HAP-1 (cell line): ENCODE measurements around the gene DDX28.
"Not testable (repeated sequence)": the region's sequence is repeated elsewhere in the genome, so short reads cannot be mapped to it uniquely, and the experiment has no call there.

Source experiments
- DNase-seq, 2 experiments: peaks; one replicate each; pipeline ENCODE4 v3.0.0-alpha.2; 2016 to 2020; ENCODE audit warnings: low spot score in 2 of 2
- H3K27me3 ChIP-seq: fragments of 250-450 bp; sonication (Bioruptor Pico); 2 replicates; pipeline ENCODE4 v1.5.1; 2020; ENCODE audit warnings: low read depth, mild to moderate bottlenecking, moderate library complexity
- H3K36me3 ChIP-seq: fragments of 250-450 bp; sonication (Bioruptor Pico); replicated peaks from 2 replicates; pipeline ENCODE4 v1.5.1; 2020; ENCODE audit warnings: mild to moderate bottlenecking
- H3K4me1 ChIP-seq: fragments of 250-450 bp; sonication (Bioruptor Pico); 2 replicates; pipeline ENCODE4 v1.5.1; 2020; ENCODE audit warnings: mild to moderate bottlenecking
- H3K4me3 ChIP-seq: fragments of 250-450 bp; sonication (Bioruptor Pico); 2 replicates; pipeline ENCODE4 v1.5.1; 2020; ENCODE audit warnings: mild to moderate bottlenecking, moderate library complexity
- H3K9me3 ChIP-seq: fragments of 250-450 bp; sonication (Bioruptor Pico); 2 replicates; pipeline ENCODE4 v1.5.1; 2020; ENCODE audit warnings: mild to moderate bottlenecking, moderate library complexity
- in situ Hi-C: fragments of 300-500 bp; cut with MboI; formaldehyde crosslinking; loops from 3 replicates; pipeline ENCODE4 v1.14.3; 2020; ENCODE audit warnings: low sequenced_read_pairs, inconsistent platforms, mixed read lengths

Gene DDX28

GRCh38 chr16:68059804-68060203, 36.8 kb upstream of the DDX28 start:
- no peak overlapping the region for H3K4me3 ChIP-seq
- peaks cover 27% of the 10 kb centered on the region for H3K36me3 ChIP-seq
- in situ Hi-C loops, result no loop called here
- H3K27me3 ChIP-seq, result no peaks in the 10 kb centered on the region
- no peaks in the 10 kb centered on the region for H3K9me3 ChIP-seq
- DNase-seq, result no peak
- H3K4me1 ChIP-seq, result no peaks in the 10 kb centered on the region

- in situ Hi-C loops, result no loop called here
- no peak for DNase-seq
- peaks cover 32% of the 10 kb centered on the region for H3K36me3 ChIP-seq
These were observed 32.4 kb upstream of the DDX28 start for GRCh38 chr16:68055395-68055794.

GRCh38 chr16:68049449-68049848, 26.4 kb upstream of the DDX28 start:
- in situ Hi-C loops, result loop anchor here (10.0 kb wide), 1 partner anchor 375 kb away; no protein-coding TSS in a partner anchor
- H3K36me3 ChIP-seq, result peaks cover 40% of the 10 kb centered on the region

More at GRCh38 chr16:68055395-68055794, 32.4 kb upstream of the DDX28 start:
- Histone ChIP-seq H3K9me3 (no peaks in the 10 kb centered on the region), H3K4me3 (no peak overlapping the region), H3K4me1 (no peaks in the 10 kb centered on the region), H3K27me3 (no peaks in the 10 kb centered on the region)

GRCh38 chr16:68047987-68048386, 25.0 kb upstream of the DDX28 start:
- H3K9me3 ChIP-seq, result no peaks in the 10 kb centered on the region
- H3K4me3 ChIP-seq, result no peak overlapping the region
- H3K36me3 ChIP-seq, result peaks cover 33% of the 10 kb centered on the region
- in situ Hi-C loops, result loop anchor here (10.0 kb wide), 1 partner anchor 373 kb away; no protein-coding TSS in a partner anchor
- H3K4me1 ChIP-seq, result no peaks in the 10 kb centered on the region
- H3K27me3 ChIP-seq, result no peaks in the 10 kb centered on the region
- no peak for DNase-seq

More at GRCh38 chr16:68049449-68049848, 26.4 kb upstream of the DDX28 start:
- Histone ChIP-seq H3K9me3 (no peaks in the 10 kb centered on the region), H3K27me3 (no peaks in the 10 kb centered on the region), H3K4me3 (no peak overlapping the region), H3K4me1 (no peaks in the 10 kb centered on the region)
- DNase-seq, result no peak

GRCh38 chr16:68046106-68046505, 23.1 kb upstream of the DDX28 start:
- in situ Hi-C loops, result loop anchor here (10.0 kb wide), 1 partner anchor 371 kb away; no protein-coding TSS in a partner anchor
- no peaks in the 10 kb centered on the region for H3K4me1 ChIP-seq
- DNase-seq, result no peak
- no peaks in the 10 kb centered on the region for H3K9me3 ChIP-seq
- H3K36me3 ChIP-seq, result peaks cover 38% of the 10 kb centered on the region
- no peaks in the 10 kb centered on the region for H3K27me3 ChIP-seq
- no peak overlapping the region for H3K4me3 ChIP-seq

- no peaks in the 10 kb centered on the region for H3K4me1 ChIP-seq
- H3K36me3 ChIP-seq, result peaks cover 32% of the 10 kb centered on the region
- no peaks in the 10 kb centered on the region for H3K27me3 ChIP-seq
- no peaks in the 10 kb centered on the region for H3K9me3 ChIP-seq
- DNase-seq, result no peak
- H3K4me3 ChIP-seq, result no peak overlapping the region
- in situ Hi-C loops, result loop anchor here (10.0 kb wide), 1 partner anchor 367 kb away; no protein-coding TSS in a partner anchor
These were observed 18.8 kb upstream of the DDX28 start for GRCh38 chr16:68041783-68042182.

DNA sequence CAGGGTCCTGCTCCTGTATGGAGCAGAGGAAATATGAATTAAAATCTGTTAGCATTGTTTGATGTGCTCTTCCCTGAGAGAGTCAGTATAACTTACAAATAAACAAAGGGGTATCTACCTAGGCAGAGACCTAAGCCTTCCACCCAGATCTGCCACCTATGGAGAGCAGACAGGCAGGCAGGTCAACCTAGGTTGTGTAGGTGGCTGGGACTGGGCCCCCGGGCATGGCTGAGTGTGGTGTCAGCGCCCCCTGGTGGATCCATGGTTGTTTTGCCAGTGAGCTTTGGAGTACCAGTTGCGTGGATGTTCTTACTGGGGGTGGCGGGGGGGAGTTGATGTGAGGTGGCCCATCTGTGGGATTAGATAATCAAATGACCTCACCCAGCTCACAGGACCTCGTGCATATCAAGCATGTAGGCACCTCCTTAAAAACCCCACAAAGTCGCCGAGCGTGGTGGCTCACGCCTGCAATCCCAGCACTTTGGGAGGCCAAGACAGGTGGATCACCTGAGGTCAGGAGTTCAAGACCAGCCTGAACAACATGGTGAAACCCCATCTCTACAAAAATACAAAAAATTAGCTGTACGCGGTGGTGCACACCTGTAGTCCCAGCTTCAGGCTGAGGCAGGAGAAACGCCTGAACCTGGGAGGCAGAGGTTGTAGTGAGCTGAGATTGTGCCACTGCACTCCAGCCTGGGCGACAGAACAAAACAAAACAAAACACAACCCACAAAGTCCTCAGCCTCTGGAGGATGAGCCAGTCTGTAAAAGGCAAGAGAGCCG, 17.7 kb upstream of the DDX28 start:
- Histone ChIP-seq H3K36me3 (peaks cover 32% of the 10 kb centered on the region), H3K27me3 (no peaks in the 10 kb centered on the region), H3K4me1 (no peaks in the 10 kb centered on the region), H3K9me3 (no peaks in the 10 kb centered on the region), H3K4me3 (no peak overlapping the region)
- in situ Hi-C loops, result loop anchor here (10.0 kb wide), 1 partner anchor 366 kb away; no protein-coding TSS in a partner anchor
- peak; percentile 45 to 88 for DNase-seq

- in situ Hi-C loops, result no loop called here
- Histone ChIP-seq H3K4me3 (no peak overlapping the region), H3K27me3 (no peaks in the 10 kb centered on the region), H3K9me3 (no peaks in the 10 kb centered on the region), H3K4me1 (no peaks in the 10 kb centered on the region), H3K36me3 (peaks cover 28% of the 10 kb centered on the region)
- no peak for DNase-seq
These were observed 15.0 kb upstream of the DDX28 start for GRCh38 chr16:68037841-68038597.

DNA sequence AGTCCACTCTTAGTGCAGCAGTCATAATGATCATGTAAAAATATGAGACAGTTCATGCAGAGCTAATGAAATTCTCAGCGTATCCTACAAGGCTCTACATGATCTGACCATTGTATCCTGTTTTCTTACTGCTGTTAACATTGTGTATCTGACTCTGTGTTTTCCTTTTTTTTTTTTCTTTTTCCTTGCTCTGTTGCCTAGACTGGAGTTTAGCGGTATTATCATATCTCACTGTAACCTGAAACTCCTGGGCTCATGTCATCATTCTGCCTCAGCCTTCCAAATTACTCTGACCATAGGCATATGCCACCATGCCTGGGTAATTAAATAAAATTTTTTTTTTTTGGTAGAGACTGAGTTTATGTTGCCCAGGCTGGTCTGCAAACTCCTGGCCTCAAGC, 12.2 kb upstream of the DDX28 start:
- in situ Hi-C loops, result no loop called here
- DNase-seq, result no peak
- no peaks in the 10 kb centered on the region for H3K9me3 ChIP-seq
- no peak overlapping the region for H3K4me3 ChIP-seq
- peaks cover 12% of the 10 kb centered on the region for H3K36me3 ChIP-seq
- H3K27me3 ChIP-seq, result no peaks in the 10 kb centered on the region
- H3K4me1 ChIP-seq, result no peaks in the 10 kb centered on the region

DNA sequence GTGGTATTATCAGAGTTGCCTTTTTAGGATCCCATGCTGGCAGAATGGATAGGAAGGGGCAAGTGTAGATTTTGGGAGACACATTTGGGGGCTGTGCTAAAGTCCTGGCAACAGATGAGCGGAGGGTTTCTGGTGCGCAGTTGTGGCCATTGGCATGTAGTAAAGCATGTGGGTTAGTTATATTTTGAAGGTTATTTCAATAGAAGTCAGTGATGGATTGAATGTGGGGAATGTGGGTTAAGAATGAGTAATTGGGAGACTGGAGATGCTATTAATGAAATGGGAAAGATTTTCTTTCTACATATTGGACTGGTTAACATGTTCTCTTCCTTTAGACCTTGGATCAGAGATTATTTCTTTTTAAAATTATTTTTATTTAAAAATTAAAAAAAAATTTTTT, 10.1 kb upstream of the DDX28 start:
- peaks cover 13% of the 10 kb centered on the region for H3K36me3 ChIP-seq
- in situ Hi-C loops, result no loop called here
- DNase-seq, result no peak
- H3K9me3 ChIP-seq, result no peaks in the 10 kb centered on the region
- no peaks in the 10 kb centered on the region for H3K4me1 ChIP-seq
- H3K4me3 ChIP-seq, result no peak overlapping the region
- H3K27me3 ChIP-seq, result no peaks in the 10 kb centered on the region

- in situ Hi-C loops, result no loop called here
- no peak for DNase-seq
- H3K36me3 ChIP-seq, result peaks cover 11% of the 10 kb centered on the region
These were observed 8.9 kb upstream of the DDX28 start for GRCh38 chr16:68031951-68032350.

DNA sequence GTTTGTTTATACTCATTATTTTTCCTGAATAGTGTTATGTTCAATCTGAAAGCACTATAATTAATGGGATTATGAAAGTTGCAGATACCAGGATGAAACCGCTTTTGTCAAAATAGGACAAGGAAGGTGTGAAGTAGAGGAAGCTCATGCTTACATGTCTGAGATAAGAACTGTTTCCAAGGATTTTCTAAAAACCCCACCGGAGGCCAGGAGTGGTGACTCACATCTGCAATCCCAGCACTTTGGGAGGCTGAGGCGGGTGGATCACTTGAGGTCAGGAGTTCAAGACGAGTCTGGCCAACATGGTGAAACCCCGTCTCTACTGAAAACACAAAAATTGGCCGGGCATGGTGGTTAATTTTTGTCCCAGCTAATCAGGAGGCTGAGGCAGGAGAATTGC, 7.1 kb upstream of the DDX28 start:
- H3K9me3 ChIP-seq, H3K27me3 ChIP-seq, in situ Hi-C loops, H3K4me1 ChIP-seq, DNase-seq, H3K4me3 ChIP-seq: not testable (repeated sequence)
- H3K36me3 ChIP-seq, result peaks cover 23% of the 10 kb centered on the region

More at GRCh38 chr16:68031951-68032350, 8.9 kb upstream of the DDX28 start:
- Histone ChIP-seq H3K9me3 (no peaks in the 10 kb centered on the region), H3K27me3 (no peaks in the 10 kb centered on the region), H3K4me1 (no peaks in the 10 kb centered on the region), H3K4me3 (no peak overlapping the region)

DNA sequence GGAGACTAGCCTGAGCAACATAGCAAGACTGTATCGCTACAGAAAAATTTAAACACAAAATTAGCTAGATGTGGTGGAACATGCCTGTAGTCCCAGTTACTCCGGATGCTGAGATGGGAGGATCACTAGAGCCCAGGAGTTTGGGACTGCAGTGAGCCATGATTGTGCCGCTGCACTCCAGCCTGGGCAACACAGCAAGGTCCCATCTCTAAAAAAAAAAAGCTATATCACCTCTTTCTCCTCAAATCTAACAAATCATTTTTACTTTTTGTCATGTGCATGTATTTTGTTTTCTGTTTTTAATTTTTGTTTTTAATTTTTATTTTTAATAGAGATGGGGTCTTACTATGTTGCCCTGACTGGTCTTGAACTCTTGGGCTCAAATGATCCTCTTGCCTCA, 6.0 kb upstream of the DDX28 start:
- no peaks in the 10 kb centered on the region for H3K27me3 ChIP-seq
- no peak overlapping the region for H3K4me3 ChIP-seq
- peaks cover 5% of the 10 kb centered on the region for H3K4me1 ChIP-seq
- DNase-seq, result no peak
- H3K9me3 ChIP-seq, result no peaks in the 10 kb centered on the region
- H3K36me3 ChIP-seq, result peaks cover 23% of the 10 kb centered on the region
- in situ Hi-C loops, result no loop called here

DNA sequence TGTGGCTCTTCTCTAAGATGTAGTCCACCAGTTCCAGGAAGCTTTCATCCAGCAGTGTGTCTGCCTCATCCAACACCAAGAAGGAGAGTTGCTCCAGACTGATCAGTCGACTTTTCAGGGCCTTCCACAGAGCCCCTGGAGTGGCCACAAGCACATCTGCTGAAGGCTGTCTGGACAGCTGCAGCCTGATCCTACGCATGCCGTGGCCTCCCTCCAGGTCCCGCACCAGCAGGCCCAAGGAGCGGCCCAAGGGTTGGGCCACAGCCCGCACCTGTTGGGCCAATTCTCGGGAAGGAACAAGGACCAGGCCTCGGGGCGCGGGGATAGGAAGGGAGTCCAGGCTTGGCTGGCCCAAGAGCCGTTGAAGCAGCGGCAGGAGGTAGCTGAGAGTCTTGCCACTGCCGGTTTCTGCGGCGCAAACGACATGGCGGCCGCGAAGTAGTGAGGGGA, 729 bp downstream of the DDX28 start:
- Histone ChIP-seq H3K4me1 (peaks cover 11% of the 10 kb centered on the region), H3K9me3 (no peaks in the 10 kb centered on the region), H3K27me3 (no peaks in the 10 kb centered on the region), H3K4me3 (peak overlapping the region; percentile 91), H3K36me3 (peaks cover 25% of the 10 kb centered on the region)
- no peak for DNase-seq
- in situ Hi-C loops, result no loop called here
